ENCODE measurements around the gene CHN2.

CHN2 gene

DNA sequence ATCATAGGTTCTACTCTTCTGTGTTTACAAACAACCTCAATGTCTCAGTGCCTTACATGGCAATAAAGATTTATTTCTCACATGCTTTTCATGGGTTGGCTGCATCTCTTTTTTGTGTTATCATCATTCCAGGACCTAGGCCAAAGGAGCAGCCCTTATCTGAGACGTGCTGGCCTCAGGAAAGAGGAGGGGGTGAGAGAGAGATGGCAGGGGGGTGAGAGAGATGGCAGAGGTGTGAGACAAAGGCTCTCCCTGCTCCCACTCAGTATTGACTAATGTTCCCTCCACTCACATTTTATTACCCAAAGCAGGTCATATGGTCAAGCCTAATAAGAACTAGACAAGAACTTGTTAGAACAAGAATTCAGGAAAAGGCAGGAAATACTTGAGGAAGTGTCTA lies 249.0 kb downstream of the CHN2 start:
- DNase-seq = no peak

DNA sequence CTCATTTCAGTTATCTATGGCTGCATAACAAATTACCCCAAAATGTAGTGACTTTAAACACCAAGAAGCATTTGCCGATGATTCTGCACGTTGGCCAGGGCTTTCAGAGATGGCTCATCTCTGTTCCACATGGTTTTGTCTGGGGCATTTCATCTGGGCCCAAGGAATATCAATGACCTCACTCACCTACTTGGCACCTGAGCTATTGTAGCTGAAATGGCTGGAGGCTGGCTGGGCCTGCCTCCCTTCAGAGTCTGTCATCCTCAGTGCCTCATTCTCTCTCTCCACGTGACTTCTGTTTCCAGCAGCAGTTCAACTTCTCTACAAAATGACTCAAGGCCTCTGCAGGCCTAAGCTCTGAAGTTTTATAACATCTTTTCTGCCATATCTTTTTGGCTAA lies 249.7 kb downstream of the CHN2 start:
- DNase-seq = no peak

DNA sequence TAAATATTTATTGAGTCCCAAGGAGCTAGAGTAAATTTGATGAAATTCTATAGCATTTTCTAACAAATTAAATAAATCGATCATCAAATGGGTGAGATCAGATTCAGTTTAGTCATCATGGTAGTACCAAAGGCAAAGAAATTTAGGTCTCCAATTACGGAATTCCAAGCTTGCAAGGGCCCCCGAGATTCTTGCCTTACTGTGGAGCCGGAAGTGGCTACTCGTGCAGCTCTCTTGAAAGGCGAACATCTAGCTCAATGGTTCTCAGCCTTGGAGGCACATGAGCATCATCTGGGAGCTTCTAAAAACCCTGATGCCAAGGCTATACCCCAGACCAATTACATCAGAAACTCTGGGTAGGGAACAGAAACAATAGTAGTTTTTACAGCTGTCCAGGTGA lies 251.2 kb downstream of the CHN2 start:
- DNase-seq = no peak

DNA sequence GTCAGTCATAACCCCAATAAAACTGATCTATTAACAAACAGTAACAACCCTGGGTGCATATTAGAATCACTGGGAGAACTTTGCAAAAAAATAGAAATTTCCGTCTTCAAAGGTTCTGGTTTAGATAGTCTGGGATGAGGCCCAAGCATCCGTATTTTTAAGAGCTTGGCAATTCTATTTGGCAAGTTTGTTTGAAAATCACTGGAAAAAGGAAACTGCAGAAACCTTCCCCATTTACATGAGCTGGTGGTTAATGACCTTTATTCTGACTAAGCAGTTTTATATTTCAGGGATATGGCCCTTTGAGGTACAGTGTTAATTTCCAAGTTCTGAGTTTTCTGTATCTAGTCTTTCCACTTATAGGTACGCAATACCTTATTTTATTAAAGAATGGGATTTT lies 253.3 kb downstream of the CHN2 start:
- no peak for DNase-seq

DNA sequence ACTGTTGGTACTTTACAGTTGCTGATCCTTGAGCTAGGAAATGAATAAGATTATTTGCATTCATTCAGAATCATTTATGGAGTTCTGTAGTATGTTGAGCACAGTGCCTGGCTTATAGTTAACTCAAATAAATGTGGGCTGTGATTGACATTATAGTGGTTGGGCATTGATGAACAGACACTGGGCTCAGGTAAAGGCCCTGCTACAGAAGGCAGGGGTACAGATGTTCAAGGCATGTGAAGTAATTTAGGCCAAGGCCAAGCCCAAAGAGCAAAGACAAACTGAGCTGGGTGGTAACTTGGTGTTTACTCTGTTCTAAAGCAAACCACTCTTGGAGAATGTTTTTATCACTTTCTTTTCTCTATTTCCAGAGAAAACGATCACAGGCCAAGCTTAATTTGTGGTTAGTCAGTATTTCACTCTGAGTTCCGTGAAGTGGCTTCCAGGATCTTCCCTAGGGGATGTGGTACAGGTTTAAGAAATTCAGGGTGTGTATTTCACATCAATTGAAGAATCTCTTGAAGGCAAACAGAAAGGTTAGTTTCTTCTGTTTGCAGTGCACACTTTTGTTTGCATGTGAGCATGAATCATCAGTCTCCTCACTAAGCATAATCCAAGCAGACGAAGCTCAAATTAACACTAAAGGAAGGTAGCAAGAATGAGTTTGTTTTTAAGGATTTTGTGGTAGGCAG lies 255.1 kb downstream of the CHN2 start:
- no peak for DNase-seq

DNA sequence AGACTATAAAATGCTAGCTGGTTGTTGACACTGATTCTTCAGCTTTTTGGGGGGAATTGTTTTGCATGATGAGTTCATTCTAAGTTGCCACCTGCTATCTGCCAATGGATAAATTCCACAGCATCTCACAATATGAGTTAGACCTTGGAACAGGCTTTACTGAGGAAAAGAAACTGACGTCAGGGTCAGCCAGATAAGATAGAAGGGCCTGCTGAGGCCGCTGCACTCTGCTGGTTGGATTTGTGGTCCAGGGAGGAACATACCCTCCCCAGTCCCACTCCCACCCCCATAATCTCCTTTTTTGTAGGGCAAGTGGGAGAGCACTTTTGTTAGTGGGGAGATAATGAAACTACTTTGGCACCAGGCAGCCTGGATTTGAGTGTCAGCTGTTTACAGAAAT lies 258.4 kb downstream of the CHN2 start:
- DNase-seq = no peak

DNA sequence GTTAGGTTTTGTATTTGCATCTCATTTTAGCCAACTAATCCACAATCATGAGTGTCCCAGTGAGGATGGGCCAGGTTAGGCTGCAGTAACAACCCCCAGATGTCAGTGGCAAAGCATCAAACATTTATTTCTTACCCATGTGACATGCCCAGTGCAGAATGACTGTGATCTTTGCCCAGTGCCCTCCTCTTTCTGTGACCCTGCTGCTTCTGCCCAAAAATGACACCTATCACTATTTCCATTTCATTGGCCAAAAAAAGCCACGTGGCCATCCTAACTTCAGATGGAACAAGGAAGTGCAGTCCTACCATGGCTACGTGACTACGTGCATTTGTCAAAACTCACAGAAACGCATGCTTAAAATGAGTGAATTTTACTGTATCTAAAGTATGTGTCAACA lies 259.9 kb downstream of the CHN2 start:
- no peak for DNase-seq

DNA sequence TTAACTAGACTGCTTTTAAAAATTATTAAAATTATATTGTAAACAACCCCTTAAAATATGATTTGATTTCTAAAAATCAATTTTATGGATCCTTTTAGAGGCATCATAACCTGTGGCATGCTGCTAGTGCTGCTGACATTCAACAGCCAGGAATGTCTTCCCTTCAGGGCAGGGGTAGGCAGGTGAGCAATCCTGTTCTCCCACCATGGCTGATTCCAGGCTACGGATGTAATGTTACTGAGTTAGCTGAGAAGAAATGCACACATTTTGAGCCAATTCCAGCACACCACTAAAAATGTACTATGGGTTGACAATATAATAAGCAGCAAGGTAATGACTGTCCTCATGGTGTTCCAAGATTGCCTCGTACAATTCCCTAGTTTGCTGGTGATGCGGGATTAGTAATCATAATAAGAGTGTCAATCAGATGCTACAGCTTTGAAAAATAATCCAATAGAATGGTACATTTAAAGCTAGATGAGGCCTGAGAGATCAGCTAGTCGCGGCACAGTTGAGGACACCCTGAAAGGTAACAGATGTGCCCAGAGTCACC lies 260.4 kb downstream of the CHN2 start:
- no peak for DNase-seq

DNA sequence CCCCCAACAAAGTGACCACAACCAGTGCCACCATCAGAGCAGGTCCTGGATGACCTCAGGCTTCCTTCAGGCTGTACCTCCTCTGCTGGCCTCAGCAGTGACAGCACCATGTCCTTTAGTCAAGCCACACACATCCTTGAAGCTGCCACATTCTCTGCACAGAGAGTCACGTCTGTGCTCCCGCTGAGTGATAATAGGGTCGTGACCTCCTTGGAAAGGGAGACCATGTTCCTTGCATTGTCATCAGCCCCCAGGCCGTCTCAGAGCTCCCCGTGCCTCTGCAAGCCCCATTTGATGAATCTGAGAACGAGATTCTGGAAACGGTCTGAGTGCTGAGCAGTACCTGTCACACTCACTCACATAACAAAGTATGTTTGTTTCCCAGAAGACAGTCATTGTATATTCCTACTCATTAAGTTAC lies 262.6 kb downstream of the CHN2 start:
- no peak for DNase-seq

DNA sequence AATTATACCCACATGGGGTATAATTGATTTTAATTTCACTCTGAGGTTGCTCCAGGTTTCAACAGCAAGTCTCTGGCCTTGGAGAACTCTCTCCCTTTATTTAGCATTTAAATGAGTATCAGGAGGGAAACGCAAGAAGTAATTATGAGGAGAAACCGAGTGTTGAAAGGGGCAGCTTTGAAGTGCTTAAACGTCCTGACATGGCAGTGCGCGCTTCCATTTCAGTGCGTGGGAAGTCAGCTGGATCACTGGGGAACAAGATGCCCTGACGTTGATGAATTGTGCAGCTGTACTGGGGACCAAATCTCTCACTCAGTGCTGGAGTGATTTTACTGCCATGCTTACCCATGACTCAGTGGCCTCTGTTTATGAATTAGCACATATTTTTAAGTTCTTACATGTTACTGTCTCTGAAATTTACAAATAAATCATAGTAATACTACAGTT lies 263.0 kb downstream of the CHN2 start:
- DNase-seq = no peak

DNA sequence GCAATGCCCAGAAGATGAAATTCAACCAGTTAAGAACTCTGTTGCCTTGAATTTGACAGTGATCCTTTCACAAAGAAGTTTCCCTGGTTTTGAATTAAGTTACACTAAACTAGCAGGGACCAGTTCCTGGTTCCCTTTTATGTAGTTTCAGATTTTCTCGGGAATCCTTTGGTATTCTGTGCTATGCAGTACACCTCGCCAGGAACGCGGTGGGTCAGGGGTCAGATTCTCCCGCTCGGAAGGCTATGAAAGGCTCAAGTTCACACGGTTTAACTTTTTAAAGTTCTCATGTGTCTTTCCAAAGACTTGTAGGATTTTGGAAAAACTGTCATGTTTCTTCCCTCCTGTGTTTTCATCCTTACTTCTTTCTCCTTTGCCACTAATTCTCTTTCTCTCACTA lies 264.4 kb downstream of the CHN2 start:
- no peak for DNase-seq

DNA sequence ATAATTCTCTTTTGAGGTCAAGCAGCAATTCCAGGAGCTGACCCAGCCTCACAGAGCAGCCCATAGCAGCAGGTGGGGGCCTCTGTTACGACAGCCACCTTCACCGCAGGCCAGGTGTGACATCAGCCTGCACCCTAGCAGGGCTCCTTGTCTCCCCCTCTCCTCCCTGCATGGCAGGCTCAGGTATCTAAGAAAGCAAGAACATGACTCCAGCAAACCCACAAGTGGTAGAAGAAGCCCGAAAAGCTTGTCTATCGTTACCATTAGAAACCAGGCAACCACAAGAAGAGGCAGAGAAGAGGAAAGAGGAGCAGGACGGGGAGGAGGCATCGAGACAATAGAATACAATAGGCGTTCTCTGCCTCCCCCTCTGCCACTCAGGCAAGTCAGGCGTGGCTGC lies 265.0 kb downstream of the CHN2 start:
- DNase-seq = no peak

DNA sequence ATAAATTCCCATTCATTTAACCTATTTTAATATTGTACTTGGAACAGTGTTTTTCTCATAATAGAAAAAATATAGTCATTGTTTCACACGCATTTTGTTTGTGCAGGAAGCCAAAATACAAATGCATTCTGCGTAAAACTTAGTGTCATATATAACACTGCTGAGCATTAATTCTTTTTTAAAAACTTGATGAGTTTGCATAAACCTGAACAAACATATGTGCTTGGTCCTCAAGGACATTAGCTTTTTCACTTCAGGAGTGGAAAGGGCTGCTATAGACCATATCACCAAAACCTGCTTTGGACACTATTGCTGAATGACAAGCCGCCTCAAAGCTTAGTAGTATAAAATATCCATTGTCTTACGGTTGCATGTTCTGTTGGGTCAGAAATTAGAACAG lies 267.4 kb downstream of the CHN2 start:
- DNase-seq = no peak

DNA sequence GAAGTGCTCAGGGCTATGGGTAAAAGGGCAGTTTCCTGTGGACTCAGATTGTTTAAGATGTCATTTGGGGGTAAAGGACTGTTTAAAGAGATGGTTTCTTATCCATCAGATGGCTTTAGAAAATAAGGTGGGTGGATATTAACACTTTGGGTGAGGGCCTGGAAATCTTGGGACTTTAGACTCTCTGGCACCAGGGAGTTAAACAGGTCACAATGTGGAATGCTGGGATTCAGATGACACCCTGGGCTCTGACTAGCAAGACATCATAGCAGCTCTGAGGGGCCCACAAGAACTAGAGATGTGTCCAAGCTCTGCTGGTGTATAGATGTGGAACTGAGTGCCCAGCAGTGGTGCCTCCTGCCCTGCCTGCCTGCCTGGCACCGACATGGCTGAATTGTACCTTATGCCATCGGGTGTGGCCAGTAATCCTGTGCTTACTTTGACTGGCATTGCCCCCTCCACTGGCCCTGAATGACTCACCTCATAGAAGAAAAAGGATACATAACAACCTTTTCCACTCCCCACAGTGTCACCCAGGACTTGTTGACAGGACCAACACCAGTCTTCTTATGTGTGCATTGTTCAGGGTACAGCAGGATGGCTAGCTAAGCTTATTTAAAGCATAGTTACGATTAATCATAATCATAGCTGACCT lies 269.1 kb downstream of the CHN2 start:
- DNase-seq = no peak

DNA sequence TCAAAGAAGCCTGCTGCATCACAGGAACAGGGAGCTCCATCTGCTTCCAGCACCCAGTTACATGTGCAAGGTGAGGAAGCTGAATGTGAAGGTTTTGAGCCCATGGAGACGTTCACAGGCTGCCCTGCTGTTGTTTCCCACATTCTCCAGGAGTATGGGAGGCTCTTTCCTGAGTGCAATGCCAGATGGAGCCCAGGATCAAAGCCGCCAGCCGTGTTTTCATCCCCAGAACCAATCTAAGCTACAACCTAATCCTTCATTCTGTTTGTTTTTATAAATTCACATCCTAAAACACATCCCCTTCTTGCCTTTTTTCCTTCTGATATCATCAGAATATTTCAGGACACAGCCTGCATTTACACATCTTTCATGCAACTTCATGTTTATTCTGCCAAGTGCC lies 270.2 kb downstream of the CHN2 start:
- DNase-seq = no peak

DNA sequence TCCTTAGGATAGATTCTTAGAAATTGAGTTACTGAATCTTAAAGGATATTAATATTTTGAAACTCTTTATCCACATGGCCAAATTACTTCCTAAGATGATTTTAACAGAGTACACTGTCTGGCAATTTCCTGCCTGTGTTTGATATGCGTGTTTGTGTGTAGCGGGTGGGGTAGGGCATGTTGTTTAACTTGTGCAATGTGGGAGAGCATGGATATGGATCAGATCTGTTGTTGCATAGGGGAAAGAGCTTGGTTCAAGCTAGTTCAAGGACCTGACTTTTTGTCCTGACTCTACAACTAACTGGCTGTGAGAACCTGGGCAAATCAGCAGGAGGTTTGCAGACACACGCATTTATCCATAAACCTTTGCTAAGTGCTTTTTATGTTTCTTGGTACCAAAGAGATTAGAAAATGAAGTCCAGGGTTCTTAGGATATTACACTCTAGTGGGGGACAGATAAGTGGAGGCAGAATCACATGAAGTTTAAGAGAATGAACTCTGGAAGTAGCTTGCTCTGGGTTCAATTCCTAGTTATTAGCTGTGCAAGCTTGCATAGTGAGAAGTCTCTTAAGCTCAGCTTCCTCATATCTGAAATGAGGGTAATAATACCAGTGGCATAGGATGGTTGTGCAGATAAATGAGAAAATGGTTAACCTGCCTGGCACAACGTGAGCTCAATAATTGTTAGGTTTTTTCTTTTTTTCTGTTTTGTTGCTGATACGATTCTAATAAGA lies 272.8 kb downstream of the CHN2 start:
- DNase-seq = no peak

DNA sequence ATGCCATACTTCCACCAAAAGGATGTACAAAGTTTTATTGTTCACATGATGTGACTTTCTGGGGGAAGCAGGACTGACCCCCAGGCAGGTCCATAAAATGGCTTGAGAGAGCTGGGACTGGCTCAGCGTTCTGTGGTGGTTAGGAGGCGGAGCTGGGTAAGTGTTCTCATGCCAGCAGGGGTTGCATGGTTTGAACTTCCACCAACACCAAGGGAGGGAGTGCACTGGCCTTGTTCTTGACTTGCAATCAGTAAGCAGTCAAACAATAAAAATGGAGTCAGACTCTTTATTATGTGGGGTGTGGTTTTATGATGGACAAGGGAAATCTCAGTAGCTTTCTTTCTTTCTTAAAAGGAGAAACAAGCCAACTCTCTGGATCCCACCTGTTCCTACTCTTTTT lies 273.6 kb downstream of the CHN2 start:
- no peak for DNase-seq

DNA sequence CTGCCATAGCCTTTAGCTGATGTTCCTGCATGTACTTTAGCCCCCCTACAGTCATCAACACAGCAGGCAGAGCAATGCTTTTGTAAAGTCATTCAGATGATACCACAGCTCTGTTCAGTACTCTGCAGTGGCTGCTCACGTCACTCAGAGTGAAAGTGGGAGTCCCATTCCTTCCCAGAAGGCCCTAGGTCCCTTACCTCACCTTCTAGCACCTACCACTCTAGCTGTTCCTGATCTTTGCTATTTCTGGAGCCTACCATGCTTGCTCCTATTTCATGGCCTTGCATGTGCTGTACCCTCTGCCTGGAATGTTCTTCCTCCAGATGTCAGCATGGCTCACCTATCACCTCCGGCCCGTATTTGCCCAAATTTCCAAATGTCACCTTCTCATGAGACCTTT lies 274.7 kb downstream of the CHN2 start:
- no peak for DNase-seq

DNA sequence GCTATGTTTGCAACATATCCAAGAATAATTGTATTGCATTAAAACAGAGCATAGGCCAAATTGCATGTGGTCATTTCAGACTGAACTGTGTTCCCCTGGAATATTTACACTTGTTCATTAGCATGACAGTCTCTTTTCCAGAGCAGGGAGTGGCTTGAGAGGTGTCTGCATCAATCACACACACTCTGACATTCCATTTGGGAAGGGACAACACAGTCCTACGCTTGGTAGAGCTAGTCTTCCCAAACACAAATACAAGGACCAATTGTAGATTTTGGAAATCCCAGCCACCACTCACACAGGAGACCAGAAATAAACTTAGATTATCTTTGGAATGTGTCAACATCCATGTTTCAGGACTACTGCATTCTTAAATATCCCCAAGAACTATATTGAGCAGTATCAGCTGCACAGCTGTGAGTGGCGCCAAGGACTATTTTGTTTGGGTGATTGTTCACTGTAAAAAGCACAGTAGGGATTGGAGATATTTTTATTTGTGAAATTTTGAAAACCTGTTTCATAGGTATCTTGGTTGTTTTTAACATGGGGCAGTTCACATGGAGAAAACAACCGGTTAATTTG lies 275.5 kb downstream of the CHN2 start:
- DNase-seq = no peak

DNA sequence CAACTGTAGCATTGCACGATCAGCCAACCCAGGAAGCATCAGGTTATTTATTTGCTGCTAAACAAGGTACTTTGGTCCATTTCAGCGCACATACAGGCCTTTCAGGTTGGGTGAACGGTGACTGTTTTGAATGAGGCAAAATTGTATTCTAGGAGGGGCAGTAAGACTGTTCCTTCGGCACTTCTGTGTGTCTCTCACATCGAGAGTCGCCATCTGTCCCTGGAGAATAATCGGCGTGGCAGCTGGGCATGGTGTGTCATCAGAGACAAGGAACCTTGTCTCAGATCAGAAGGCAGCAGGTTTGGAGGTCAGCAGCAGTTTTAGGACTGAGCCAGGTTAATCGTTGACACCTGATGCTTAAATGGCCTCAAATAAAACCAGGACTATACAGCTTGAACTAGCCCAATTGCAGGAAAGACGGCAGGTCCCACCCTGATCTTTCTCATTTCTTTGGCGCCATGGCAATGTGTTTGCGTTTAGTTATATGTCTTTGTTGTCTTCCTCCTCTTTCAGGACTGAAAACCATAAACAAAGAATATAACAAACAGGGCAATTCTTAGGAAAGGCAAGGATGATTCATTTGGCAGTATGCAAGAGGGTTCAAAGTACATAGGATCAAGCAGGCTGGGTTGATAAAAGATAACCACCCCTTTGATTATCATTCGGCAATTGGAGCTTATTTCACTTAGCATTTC lies 277.0 kb downstream of the CHN2 start:
- DNase-seq = no peak

DNA sequence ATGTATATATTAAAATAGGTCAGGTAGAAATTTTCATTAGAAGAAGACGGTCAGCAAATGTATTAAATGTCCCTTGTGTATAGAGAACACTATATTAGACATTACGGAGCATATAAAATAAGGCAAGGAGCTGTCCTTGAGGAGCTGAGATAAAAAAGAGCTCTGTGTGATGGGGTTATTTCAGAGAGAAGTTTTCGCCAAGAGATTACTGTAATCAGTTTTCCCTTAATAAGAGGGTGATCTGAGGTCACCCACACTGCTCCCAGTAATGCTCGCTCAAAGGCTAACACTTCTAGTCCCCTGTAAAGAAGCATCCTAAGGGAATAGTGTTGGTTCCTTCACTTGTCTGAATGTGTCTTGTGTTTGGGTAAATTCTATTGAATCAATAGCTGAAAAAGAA lies 282.3 kb downstream of the CHN2 start:
- no peak for DNase-seq

DNA sequence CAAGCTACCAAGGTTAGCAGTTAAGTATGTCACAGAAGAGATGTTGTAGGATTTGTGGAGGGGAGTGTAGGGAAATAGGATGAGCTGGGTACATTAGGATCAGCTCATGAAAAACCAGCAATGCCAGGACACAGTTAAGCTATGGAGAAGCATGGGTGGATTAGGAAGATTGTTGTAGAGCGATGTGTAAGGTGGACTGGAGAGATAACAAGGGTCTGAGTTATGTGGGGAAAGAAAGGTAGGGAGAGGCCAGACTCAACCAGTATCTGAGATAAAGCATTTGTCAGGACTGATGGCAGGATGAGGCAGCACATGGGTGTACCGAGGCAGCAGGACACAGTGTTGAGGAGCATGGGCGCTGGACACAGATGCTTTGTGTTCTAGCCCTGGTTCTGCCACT lies 283.7 kb downstream of the CHN2 start:
- no peak for DNase-seq

Data from inflammatory macrophage (primary cell).